Tibial nerve (tissue), 4 donors: ENCODE measurements around the gene ENOPH1.

Experiments
- EP300 ChIP-seq, 2 donors: sonication (generic); formaldehyde crosslinking; IDR thresholded peaks; one replicate each; pipeline ENCODE4 v1.6.1; 2017; ENCODE audit warnings: antibody characterized with exemption in 2 of 2, mild to moderate bottlenecking in 1 of 2
- TF ChIP-seq, protein P1 (sequence below), 5 experiments: fragments of 200-600 bp in 3 of 5; fragments of 450-650 bp in 2 of 5; sonication (generic) in 3 of 5; IDR thresholded peaks; one replicate each; pipeline ENCODE4 v1.5.1; 2016 to 2019; ENCODE audit warnings: antibody characterized with exemption in 5 of 5, mild to moderate bottlenecking in 3 of 5, moderate library complexity in 2 of 5

DNA sequence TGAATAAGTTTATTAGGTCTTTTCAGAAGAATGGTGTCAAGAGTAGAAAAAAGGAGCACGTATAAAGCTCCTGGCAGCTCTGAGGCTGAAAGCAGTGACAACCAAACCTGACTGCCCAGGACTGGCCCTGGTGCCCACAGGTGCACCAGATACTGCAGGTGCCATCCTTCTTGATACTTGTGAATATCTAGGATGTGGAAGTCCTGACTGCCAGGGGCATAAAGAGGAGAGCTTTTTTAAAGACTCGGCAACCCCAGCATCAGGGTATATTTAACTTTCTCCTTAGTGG, 70.7 kb downstream of the ENOPH1 start:
- TF ChIP-seq, protein P1, sequence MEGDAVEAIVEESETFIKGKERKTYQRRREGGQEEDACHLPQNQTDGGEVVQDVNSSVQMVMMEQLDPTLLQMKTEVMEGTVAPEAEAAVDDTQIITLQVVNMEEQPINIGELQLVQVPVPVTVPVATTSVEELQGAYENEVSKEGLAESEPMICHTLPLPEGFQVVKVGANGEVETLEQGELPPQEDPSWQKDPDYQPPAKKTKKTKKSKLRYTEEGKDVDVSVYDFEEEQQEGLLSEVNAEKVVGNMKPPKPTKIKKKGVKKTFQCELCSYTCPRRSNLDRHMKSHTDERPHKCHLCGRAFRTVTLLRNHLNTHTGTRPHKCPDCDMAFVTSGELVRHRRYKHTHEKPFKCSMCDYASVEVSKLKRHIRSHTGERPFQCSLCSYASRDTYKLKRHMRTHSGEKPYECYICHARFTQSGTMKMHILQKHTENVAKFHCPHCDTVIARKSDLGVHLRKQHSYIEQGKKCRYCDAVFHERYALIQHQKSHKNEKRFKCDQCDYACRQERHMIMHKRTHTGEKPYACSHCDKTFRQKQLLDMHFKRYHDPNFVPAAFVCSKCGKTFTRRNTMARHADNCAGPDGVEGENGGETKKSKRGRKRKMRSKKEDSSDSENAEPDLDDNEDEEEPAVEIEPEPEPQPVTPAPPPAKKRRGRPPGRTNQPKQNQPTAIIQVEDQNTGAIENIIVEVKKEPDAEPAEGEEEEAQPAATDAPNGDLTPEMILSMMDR (IDR thresholded peaks at IDR 0.05), result no peak
- TF ChIP-seq EP300 (IDR thresholded peaks at IDR 0.05), result no peak
